Ascending aorta (tissue), 2 donors: ENCODE measurements around the gene GRB14. TPM values are rescaled to one million over a fixed set of nuclear protein-coding genes. Genes with fewer than 3 reads are reported as not detected.

Experiments used
- DNase-seq, 2 donors: peaks; one replicate each; pipeline ENCODE4 v3.0.0-alpha.2; 2019; ENCODE audit warnings: low spot score in 2 of 2
- H3K27ac ChIP-seq, 2 donors: fragments of 200-600 bp; sonication (generic); one replicate each; pipeline ENCODE4 v1.5.1; 2016 to 2017; ENCODE audit warnings: mild to moderate bottlenecking in 1 of 2
- H3K27me3 ChIP-seq: fragments of 200-600 bp; sonication (generic); one replicate; pipeline ENCODE4 v1.5.1; 2017
- H3K36me3 ChIP-seq, 2 donors: fragments of 200-600 bp; sonication (generic); one replicate each; pipeline ENCODE4 v1.5.1; 2016
- H3K4me1 ChIP-seq, 2 donors: fragments of 200-600 bp; sonication (generic); one replicate each; pipeline ENCODE4 v1.5.1; 2016 to 2017; ENCODE audit warnings: mild to moderate bottlenecking in 1 of 2
- H3K4me3 ChIP-seq, 2 donors: fragments of 200-600 bp; sonication (generic); one replicate each; pipeline ENCODE4 v1.5.1; 2016 to 2017; ENCODE audit warnings: mild to moderate bottlenecking in 1 of 2
- H3K9me3 ChIP-seq, 2 donors: fragments of 200-600 bp; sonication (generic); one replicate each; pipeline ENCODE4 v1.5.1; 2016
- CTCF ChIP-seq, 3 experiments: fragments of 200-600 bp in 2 of 3; fragments of 450-650 bp in 1 of 3; sonication (generic) in 2 of 3; IDR thresholded peaks; one replicate each; pipeline ENCODE4 v1.5.1; 2016 to 2019; ENCODE audit warnings: antibody characterized with exemption in 3 of 3, mild to moderate bottlenecking in 1 of 3, moderate library complexity in 1 of 3
- intact Hi-C: fragments of 100-400 bp; cut with DNase I; formaldehyde crosslinking; loops from one replicate; pipeline ENCODE4 v1.15.1; 2023
- total RNA-seq: library from RNA; depleted of rRNA; stranded (reverse); fragments of >200 nt; gene quantifications from one replicate; pipeline ENCODE4 v1.1.0, GENCODE V29; 2016

The GRB14 gene
- total RNA-seq, 1 donor from 2014 or later: 1.1 TPM

GRCh38 chr2:164457271-164457670, 164.0 kb downstream of the GRB14 start:
- no peak for DNase-seq
- H3K27ac ChIP-seq: no peak overlapping the region
- no peaks in the 10 kb centered on the region for H3K4me1 ChIP-seq
- no peaks in the 10 kb centered on the region for H3K9me3 ChIP-seq
- intact Hi-C loops: no loop called here
- H3K36me3 ChIP-seq: no peaks in the 10 kb centered on the region
- no peak overlapping the region for H3K4me3 ChIP-seq
- no peak for TF ChIP-seq CTCF (IDR thresholded peaks at IDR 0.05)
- H3K27me3 ChIP-seq: no peaks in the 10 kb centered on the region

- Histone ChIP-seq H3K4me1 (no peaks in the 10 kb centered on the region), H3K36me3 (no peaks in the 10 kb centered on the region), H3K4me3 (no peak overlapping the region), H3K27ac (no peak overlapping the region), H3K27me3 (no peaks in the 10 kb centered on the region), H3K9me3 (no peaks in the 10 kb centered on the region)
- DNase-seq: no peak
- intact Hi-C loops: no loop called here
- TF ChIP-seq CTCF (IDR thresholded peaks at IDR 0.05): no peak
These were observed 164.7 kb downstream of the GRB14 start for GRCh38 chr2:164456619-164457018.

- no peaks in the 10 kb centered on the region for H3K36me3 ChIP-seq
- H3K27ac ChIP-seq: no peak overlapping the region
- no peaks in the 10 kb centered on the region for H3K27me3 ChIP-seq
- no peak for TF ChIP-seq CTCF (IDR thresholded peaks at IDR 0.05)
- H3K4me3 ChIP-seq: no peak overlapping the region
- DNase-seq: no peak
- intact Hi-C loops: no loop called here
- H3K9me3 ChIP-seq: no peaks in the 10 kb centered on the region
- no peaks in the 10 kb centered on the region for H3K4me1 ChIP-seq
These were observed 167.5 kb downstream of the GRB14 start for GRCh38 chr2:164453656-164454305.

GRCh38 chr2:164450278-164450677, 171.0 kb downstream of the GRB14 start:
- Histone ChIP-seq H3K36me3 (no peaks in the 10 kb centered on the region), H3K4me1 (no peaks in the 10 kb centered on the region), H3K4me3 (no peak overlapping the region), H3K27me3 (no peaks in the 10 kb centered on the region), H3K27ac (no peak overlapping the region), H3K9me3 (no peaks in the 10 kb centered on the region)
- intact Hi-C loops: no loop called here
- no peak for TF ChIP-seq CTCF (IDR thresholded peaks at IDR 0.05)
- no peak for DNase-seq

- H3K36me3 ChIP-seq: no peaks in the 10 kb centered on the region
- no peak for TF ChIP-seq CTCF (IDR thresholded peaks at IDR 0.05)
- no peaks in the 10 kb centered on the region for H3K9me3 ChIP-seq
- no peak overlapping the region for H3K27ac ChIP-seq
- intact Hi-C loops: no loop called here
- no peaks in the 10 kb centered on the region for H3K4me1 ChIP-seq
- no peaks in the 10 kb centered on the region for H3K27me3 ChIP-seq
- no peak for DNase-seq
- no peak overlapping the region for H3K4me3 ChIP-seq
These were observed 171.6 kb downstream of the GRB14 start for GRCh38 chr2:164449706-164450105.

DNA sequence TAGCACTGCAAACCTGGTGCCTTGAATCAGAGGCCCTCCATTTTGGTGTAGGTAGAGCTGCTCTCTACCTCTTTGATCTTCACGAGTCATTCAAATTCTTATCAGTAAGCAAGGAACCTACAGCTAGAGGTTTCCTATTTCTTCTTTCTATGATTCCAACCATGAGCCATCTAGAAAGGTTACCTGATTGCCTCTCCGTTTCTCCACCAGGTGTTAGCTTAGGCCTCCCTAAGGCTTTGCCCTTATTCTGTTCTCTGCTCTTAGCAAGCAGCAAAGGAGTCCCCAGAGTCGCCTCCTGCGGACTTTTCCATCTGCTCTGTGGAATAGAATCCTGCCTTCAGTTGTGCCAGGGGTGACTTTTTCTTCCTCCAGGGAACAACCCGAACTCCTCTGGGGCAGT, 173.6 kb downstream of the GRB14 start:
- H3K36me3 ChIP-seq: no peaks in the 10 kb centered on the region
- H3K27me3 ChIP-seq: no peaks in the 10 kb centered on the region
- TF ChIP-seq CTCF (IDR thresholded peaks at IDR 0.05): no peak
- intact Hi-C loops: no loop called here
- H3K4me3 ChIP-seq: no peak overlapping the region
- H3K27ac ChIP-seq: no peak overlapping the region
- H3K9me3 ChIP-seq: no peaks in the 10 kb centered on the region
- no peaks in the 10 kb centered on the region for H3K4me1 ChIP-seq
- no peak for DNase-seq
